ENCODE measurements around the gene FAIM2. TPM values are rescaled to one million over a fixed set of nuclear protein-coding genes. Genes with fewer than 3 reads are reported as not detected.

FAIM2 gene
- total and polyA plus RNA-seq, 9 donors: under 0.01 to 19.3 (median 2.4) TPM

DNA sequence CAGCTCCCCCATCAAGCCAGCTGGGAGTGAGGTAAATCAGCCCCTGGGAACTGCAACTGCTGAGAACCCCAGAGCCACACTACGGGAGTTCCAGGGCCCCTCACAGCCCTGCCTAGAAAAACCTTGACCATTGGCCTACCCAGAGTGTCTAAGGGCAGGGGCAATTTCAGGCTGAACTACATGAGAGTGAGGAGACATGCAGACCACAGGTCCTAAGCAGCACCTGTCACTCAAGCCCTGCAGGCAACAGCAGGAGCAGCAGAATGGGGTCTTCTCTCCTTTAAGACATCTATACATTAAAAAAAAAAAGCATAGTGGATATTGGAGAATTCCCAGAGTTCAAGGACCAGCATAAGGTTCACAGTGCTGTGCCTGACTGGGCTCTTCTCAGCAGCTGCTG is 80.3 kb downstream of the FAIM2 start:
- TF ChIP-seq POLR2A (IDR thresholded peaks at IDR 0.05) (no peak), EP300 (IDR thresholded peaks at IDR 0.05) (no peak)
- TF ChIP-seq, protein P1, sequence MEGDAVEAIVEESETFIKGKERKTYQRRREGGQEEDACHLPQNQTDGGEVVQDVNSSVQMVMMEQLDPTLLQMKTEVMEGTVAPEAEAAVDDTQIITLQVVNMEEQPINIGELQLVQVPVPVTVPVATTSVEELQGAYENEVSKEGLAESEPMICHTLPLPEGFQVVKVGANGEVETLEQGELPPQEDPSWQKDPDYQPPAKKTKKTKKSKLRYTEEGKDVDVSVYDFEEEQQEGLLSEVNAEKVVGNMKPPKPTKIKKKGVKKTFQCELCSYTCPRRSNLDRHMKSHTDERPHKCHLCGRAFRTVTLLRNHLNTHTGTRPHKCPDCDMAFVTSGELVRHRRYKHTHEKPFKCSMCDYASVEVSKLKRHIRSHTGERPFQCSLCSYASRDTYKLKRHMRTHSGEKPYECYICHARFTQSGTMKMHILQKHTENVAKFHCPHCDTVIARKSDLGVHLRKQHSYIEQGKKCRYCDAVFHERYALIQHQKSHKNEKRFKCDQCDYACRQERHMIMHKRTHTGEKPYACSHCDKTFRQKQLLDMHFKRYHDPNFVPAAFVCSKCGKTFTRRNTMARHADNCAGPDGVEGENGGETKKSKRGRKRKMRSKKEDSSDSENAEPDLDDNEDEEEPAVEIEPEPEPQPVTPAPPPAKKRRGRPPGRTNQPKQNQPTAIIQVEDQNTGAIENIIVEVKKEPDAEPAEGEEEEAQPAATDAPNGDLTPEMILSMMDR (IDR thresholded peaks at IDR 0.05): no peak
- H3K27me3 ChIP-seq: no peaks in the 10 kb centered on the region
- peaks cover 24% of the 10 kb centered on the region for H3K4me1 ChIP-seq (ENCODE audit: insufficient read depth)
- intact Hi-C loops (cut with DNase I): no loop called here
- H3K9me3 ChIP-seq: no peaks in the 10 kb centered on the region
- H3K27ac ChIP-seq: no peak overlapping the region
- DNase-seq: no peak
- no peaks in the 10 kb centered on the region for H3K36me3 ChIP-seq
- WGBS, 3 donors: 67 to 91% (median 77%) methylated on average over 1 of the region's 1 CpG
- H3K4me3 ChIP-seq: no peak overlapping the region

DNA sequence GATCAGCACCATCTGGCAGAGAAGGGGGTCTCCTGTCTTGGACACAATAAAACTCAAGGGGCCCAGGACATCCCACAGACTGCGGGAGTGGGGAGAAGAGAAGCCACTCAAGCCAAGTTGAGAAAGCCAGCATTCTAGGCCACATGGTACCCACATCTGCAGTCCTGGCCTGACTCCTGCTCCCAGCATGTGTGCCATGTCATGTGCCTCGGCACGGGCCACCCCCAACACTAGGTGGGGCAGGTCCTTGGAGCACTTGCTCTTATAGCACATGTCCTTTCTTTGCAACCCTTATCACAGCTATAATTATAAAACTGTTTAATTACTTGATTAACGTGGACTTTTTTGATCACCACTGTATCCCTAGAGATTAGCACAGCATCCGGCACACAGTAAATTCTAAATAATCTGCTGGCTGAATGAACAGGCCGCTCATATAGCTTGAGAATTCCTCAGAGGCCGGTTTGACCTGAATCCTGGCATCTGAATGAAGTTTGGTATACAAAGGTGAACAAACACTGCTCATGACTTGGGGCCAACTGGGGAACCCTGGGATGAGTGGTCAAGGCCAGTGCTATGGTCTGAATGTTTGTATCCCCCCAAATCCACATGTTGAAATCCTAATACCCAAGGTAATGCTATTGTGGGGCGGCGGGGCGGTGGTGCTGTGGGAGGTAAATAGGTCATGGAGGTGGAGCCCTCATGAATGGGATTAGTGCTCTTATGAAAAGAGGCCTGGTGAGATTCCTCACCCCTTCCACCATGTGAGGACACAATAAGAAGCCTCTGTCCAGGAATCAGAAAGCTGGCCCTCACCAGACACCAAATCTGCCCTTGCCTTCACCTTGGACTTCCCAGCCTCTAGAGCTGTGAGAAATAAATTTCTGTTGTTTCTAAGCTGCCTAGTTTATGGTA is 82.1 kb downstream of the FAIM2 start:
- TF ChIP-seq, protein P1 (IDR thresholded peaks at IDR 0.05): no peak
- TF ChIP-seq POLR2A (IDR thresholded peaks at IDR 0.05) (no peak), EP300 (IDR thresholded peaks at IDR 0.05) (no peak)
- H3K4me3 ChIP-seq: no peak overlapping the region
- no peaks in the 10 kb centered on the region for H3K9me3 ChIP-seq
- no peak overlapping the region for H3K27ac ChIP-seq
- WGBS, 3 donors: 73 to 81% (median 78%) methylated on average over 10 of the region's 10 CpGs
- no peak for DNase-seq
- no peaks in the 10 kb centered on the region for H3K36me3 ChIP-seq
- H3K4me1 ChIP-seq (ENCODE audit: insufficient read depth): peaks cover 22% of the 10 kb centered on the region
- no peaks in the 10 kb centered on the region for H3K27me3 ChIP-seq
- intact Hi-C loops (cut with DNase I): no loop called here

DNA sequence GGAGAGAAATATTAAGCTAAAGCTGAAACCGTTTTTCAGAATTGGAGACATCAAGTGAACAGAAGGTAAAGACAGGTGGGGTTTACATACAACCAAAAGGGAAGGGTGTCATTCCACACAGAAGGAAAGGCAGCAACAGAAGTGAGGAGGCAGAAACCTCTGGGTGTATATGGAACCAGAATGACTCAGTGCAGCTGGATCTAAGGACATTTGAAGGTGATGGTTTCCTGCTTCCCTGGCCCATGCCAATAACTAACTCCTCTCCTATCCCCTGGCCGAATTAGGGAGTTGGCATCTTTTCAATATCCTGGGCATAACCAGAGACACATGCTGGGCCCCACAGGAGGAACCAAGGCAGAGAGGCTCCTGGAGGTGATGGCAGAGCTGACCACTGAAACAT is 83.9 kb downstream of the FAIM2 start:
- H3K27me3 ChIP-seq: no peaks in the 10 kb centered on the region
- H3K9me3 ChIP-seq: no peaks in the 10 kb centered on the region
- 51 to 55% (median 53%) methylated on average over 2 of the region's 2 CpGs for WGBS, 3 donors
- peaks cover 11% of the 10 kb centered on the region for H3K4me1 ChIP-seq (ENCODE audit: insufficient read depth)
- TF ChIP-seq, protein P1 (IDR thresholded peaks at IDR 0.05): no peak
- TF ChIP-seq POLR2A (IDR thresholded peaks at IDR 0.05): no peak
- no peak for TF ChIP-seq EP300 (IDR thresholded peaks at IDR 0.05)
- H3K27ac ChIP-seq: no peak overlapping the region
- DNase-seq: no peak
- intact Hi-C loops (cut with DNase I): no loop called here
- no peak overlapping the region for H3K4me3 ChIP-seq
- no peaks in the 10 kb centered on the region for H3K36me3 ChIP-seq

DNA sequence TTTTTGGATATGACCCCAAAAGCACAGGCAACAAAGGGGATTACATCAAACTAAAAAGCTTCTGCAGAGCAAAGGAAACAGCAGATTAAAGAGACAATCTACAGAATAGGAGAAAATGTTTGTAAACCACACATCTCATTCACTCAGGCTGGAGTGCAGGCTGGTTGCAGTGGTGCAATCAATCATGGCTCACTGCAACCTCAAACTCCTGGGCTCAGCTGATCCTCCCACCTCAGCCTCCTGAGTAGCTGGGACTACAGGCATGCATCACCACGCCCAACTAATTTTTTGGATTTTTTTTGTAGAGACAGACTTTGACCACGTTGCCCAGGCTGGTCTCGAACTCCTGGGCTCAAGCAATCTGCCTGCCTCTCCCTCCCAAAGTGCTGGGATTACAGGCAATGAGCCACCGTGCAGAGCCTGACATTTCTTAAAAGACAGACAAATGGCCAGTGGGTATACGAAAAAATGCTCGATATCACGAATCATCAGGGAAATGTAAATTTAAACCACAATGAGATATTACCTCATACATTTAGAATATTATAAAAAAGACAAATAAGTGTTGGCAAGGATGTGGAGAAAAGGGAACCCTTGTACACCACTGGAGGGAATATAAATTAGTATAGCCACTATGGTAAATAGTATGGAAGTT is 85.3 kb downstream of the FAIM2 start:
- no peak overlapping the region for H3K4me3 ChIP-seq
- peaks cover 10% of the 10 kb centered on the region for H3K4me1 ChIP-seq (ENCODE audit: insufficient read depth)
- no peaks in the 10 kb centered on the region for H3K36me3 ChIP-seq
- peak in 1 of 5 donors; percentile 2 for DNase-seq
- intact Hi-C loops (cut with DNase I): no loop called here
- no peaks in the 10 kb centered on the region for H3K9me3 ChIP-seq
- no peak overlapping the region for H3K27ac ChIP-seq
- 77 to 89% (median 81%) methylated on average over 7 of the region's 7 CpGs for WGBS, 3 donors
- no peaks in the 10 kb centered on the region for H3K27me3 ChIP-seq
- TF ChIP-seq POLR2A (IDR thresholded peaks at IDR 0.05): no peak
- TF ChIP-seq, protein P1 (IDR thresholded peaks at IDR 0.05): no peak
- no peak for TF ChIP-seq EP300 (IDR thresholded peaks at IDR 0.05)

Other genes with a start within 250 kb of the FAIM2 start
- 10 to 100 TPM; 15.7 to 58.1 (median 40.0) TPM for gene FMNL3, start 196.5 kb downstream of the FAIM2 start, total RNA-seq
- 10 to 100 TPM; 21.4 to 26.3 TPM for gene FMNL3, start 196.5 kb downstream of the FAIM2 start, polyA plus RNA-seq
- 100 to 1,000 TPM; 203 to 430 (median 335) TPM for gene TMBIM6, start 162.3 kb downstream of the FAIM2 start, total RNA-seq
- 100 to 1,000 TPM; 254 to 677 TPM for gene TMBIM6, start 162.3 kb downstream of the FAIM2 start, polyA plus RNA-seq
- gene NCKAP5L, start 75.5 kb downstream of the FAIM2 start, total RNA-seq: 10 to 100 TPM; 12.0 to 27.3 (median 22.8) TPM
- gene NCKAP5L, start 75.5 kb downstream of the FAIM2 start, polyA plus RNA-seq: 10 to 100 TPM in 1 of 2 donors, 1 to 10 TPM in 1; 2.5 to 13.8 TPM
- gene BCDIN3D, start 60.8 kb downstream of the FAIM2 start, total RNA-seq: 1 to 10 TPM; 2.8 to 5.9 (median 4.7) TPM
- gene BCDIN3D, start 60.8 kb downstream of the FAIM2 start, polyA plus RNA-seq: 1 to 10 TPM; 3.5 to 4.3 TPM
- gene AQP2, start 46.8 kb upstream of the FAIM2 start, total RNA-seq: 1 to 10 TPM in 1 of 7 donors, under 1 TPM in 1, not detected in 5; 0.11 to 2.1 TPM
- 1 to 10 TPM in 1 of 2 donors, not detected in 1; 3.7 TPM for gene AQP2, start 46.8 kb upstream of the FAIM2 start, polyA plus RNA-seq
- gene AQP5, start 58.0 kb upstream of the FAIM2 start, total RNA-seq: under 1 TPM in 4 of 7 donors, not detected in 3; 0.47 to 0.92 (median 0.53) TPM
- under 1 TPM in 1 of 2 donors, not detected in 1; 0.12 TPM for gene AQP5, start 58.0 kb upstream of the FAIM2 start, polyA plus RNA-seq
- gene AQP6, start 69.0 kb upstream of the FAIM2 start, total RNA-seq: under 1 TPM in 2 of 7 donors, not detected in 5; under 0.01 to 0.08 TPM
- gene AQP6, start 69.0 kb upstream of the FAIM2 start, polyA plus RNA-seq: under 1 TPM in 1 of 2 donors, not detected in 1; 0.04 TPM
- gene RACGAP1, start 121.6 kb upstream of the FAIM2 start, total RNA-seq: 1 to 10 TPM; 2.1 to 4.8 (median 3.8) TPM
- gene RACGAP1, start 121.6 kb upstream of the FAIM2 start, polyA plus RNA-seq: 10 to 100 TPM in 1 of 2 donors, 1 to 10 TPM in 1; 2.6 to 10.8 TPM
- gene ASIC1, start 153.7 kb upstream of the FAIM2 start, total RNA-seq: 1 to 10 TPM in 2 of 7 donors, under 1 TPM in 5; 0.12 to 4.1 (median 0.69) TPM
- 1 to 10 TPM in 1 of 2 donors, under 1 TPM in 1; 0.58 to 3.0 TPM for gene ASIC1, start 153.7 kb upstream of the FAIM2 start, polyA plus RNA-seq
- gene SMARCD1, start 181.4 kb upstream of the FAIM2 start, total RNA-seq: 10 to 100 TPM; 33.5 to 57.7 (median 50.7) TPM
- gene SMARCD1, start 181.4 kb upstream of the FAIM2 start, polyA plus RNA-seq: 10 to 100 TPM; 26.1 to 56.9 TPM
- gene GPD1, start 200.1 kb upstream of the FAIM2 start, total RNA-seq: 1 to 10 TPM in 1 of 7 donors, under 1 TPM in 6; 0.15 to 9.4 (median 0.46) TPM
- under 1 TPM; 0.10 to 0.85 TPM for gene GPD1, start 200.1 kb upstream of the FAIM2 start, polyA plus RNA-seq
- gene COX14, start 208.3 kb upstream of the FAIM2 start, total RNA-seq: 10 to 100 TPM; 37.5 to 72.6 (median 45.4) TPM
- 10 to 100 TPM; 46.4 to 85.4 TPM for gene COX14, start 208.3 kb upstream of the FAIM2 start, polyA plus RNA-seq